H9 (cell line): ENCODE measurements around the gene TLK2. TPM values are rescaled to one million over a fixed set of nuclear protein-coding genes. Genes with fewer than 3 reads are reported as not detected.
A peak's percentile ranks its signal among the peaks of the same experiment; 100 is the strongest.
"Not testable (repeated sequence)": the region's sequence is repeated elsewhere in the genome, so short reads cannot be mapped to it uniquely, and the experiment has no call there.

Source experiments
- DNase-seq: peaks from one replicate; pipeline ENCODE4 v3.0.0-alpha.2; 2017
- H2AFZ ChIP-seq: one replicate; pipeline ENCODE4 v1.6.1; 2013; ENCODE audit warnings: mild to moderate bottlenecking, low read length, control low read depth, moderate library complexity
- H2AK5ac ChIP-seq: 2 replicates; pipeline ENCODE4 v1.6.1; 2013; ENCODE audit warnings: low read length, control low read depth, mixed read lengths; ENCODE audit not compliant: insufficient read length
- H2BK120ac ChIP-seq: one replicate; pipeline ENCODE4 v1.6.1; 2013; ENCODE audit warnings: low read depth, mild to moderate bottlenecking, low read length, control low read depth, inconsistent platforms; ENCODE audit not compliant: poor library complexity, severe bottlenecking
- H2BK12ac ChIP-seq: 2 replicates; pipeline ENCODE4 v1.6.1; 2013; ENCODE audit warnings: low read length, control low read depth, mixed read lengths, low read depth; ENCODE audit not compliant: insufficient read length
- H2BK15ac ChIP-seq: 2 replicates; pipeline ENCODE4 v1.6.1; 2013; ENCODE audit warnings: low read depth, low read length, control low read depth
- H2BK20ac ChIP-seq: one replicate; pipeline ENCODE4 v1.6.1; 2013; ENCODE audit warnings: low read depth, mild to moderate bottlenecking, low read length, control low read depth, inconsistent platforms; ENCODE audit not compliant: poor library complexity, severe bottlenecking
- H2BK5ac ChIP-seq: 2 replicates; pipeline ENCODE4 v1.6.1; 2013; ENCODE audit warnings: low read length, control low read depth, mixed read lengths; ENCODE audit not compliant: insufficient read length
- H3K14ac ChIP-seq: 2 replicates; pipeline ENCODE4 v1.6.1; 2013; ENCODE audit warnings: low read length, control low read depth; ENCODE audit not compliant: insufficient read depth
- H3K18ac ChIP-seq: 2 replicates; pipeline ENCODE4 v1.6.1; 2013; ENCODE audit warnings: low read depth, mild to moderate bottlenecking, mixed read lengths, low read length, control low read depth; ENCODE audit not compliant: insufficient read length
- H3K23ac ChIP-seq: 2 replicates; pipeline ENCODE4 v1.6.1; 2013; ENCODE audit warnings: low read length, control low read depth, mixed read lengths, low read depth; ENCODE audit not compliant: insufficient read length
- H3K23me2 ChIP-seq: 2 replicates; pipeline ENCODE4 v1.6.1; 2013; ENCODE audit warnings: low read depth, mild to moderate bottlenecking, mixed read lengths, low read length, control low read depth; ENCODE audit not compliant: insufficient read length, poor library complexity, severe bottlenecking
- H3K27ac ChIP-seq: 2 replicates; pipeline ENCODE4 v1.5.1; 2013; ENCODE audit warnings: low read length, control low read depth, mixed read lengths, low read depth; ENCODE audit not compliant: insufficient read length
- H3K27me3 ChIP-seq: 2 replicates; pipeline ENCODE4 v1.6.1; 2013; ENCODE audit warnings: low read length, control low read depth, inconsistent platforms; ENCODE audit not compliant: insufficient read depth
- H3K4ac ChIP-seq: 2 replicates; pipeline ENCODE4 v1.6.1; 2013; ENCODE audit warnings: low read depth, mild to moderate bottlenecking, control low read depth, inconsistent platforms, low read length, moderate library complexity
- H3K4me1 ChIP-seq: 2 replicates; pipeline ENCODE4 v1.6.1; 2013; ENCODE audit warnings: low read length, control low read depth, inconsistent platforms; ENCODE audit not compliant: insufficient read depth
- H3K4me2 ChIP-seq: 2 replicates; pipeline ENCODE4 v1.6.1; 2013; ENCODE audit warnings: low read length, control low read depth, mixed read lengths; ENCODE audit not compliant: insufficient read length, insufficient read depth
- H3K56ac ChIP-seq: 2 replicates; pipeline ENCODE4 v1.6.1; 2013; ENCODE audit warnings: low read depth, mild to moderate bottlenecking, mixed read lengths, low read length, control low read depth; ENCODE audit not compliant: insufficient read length
- H3K79me1 ChIP-seq: 2 replicates; pipeline ENCODE4 v1.6.1; 2013; ENCODE audit warnings: low read depth, mild to moderate bottlenecking, moderate library complexity, low read length, control low read depth, inconsistent platforms; ENCODE audit not compliant: insufficient read depth, poor library complexity, severe bottlenecking
- H3K79me2 ChIP-seq: 2 replicates; pipeline ENCODE4 v1.6.1; 2013; ENCODE audit warnings: low read length, control low read depth, inconsistent platforms; ENCODE audit not compliant: insufficient read depth
- H3K9ac ChIP-seq: 2 replicates; pipeline ENCODE4 v1.6.1; 2013; ENCODE audit warnings: low read length, control low read depth, mixed read lengths; ENCODE audit not compliant: insufficient read length; ENCODE audit errors: extremely low read depth
- H3K9me3 ChIP-seq: one replicate; pipeline ENCODE4 v1.6.1; 2013; ENCODE audit warnings: low read depth, low read length, inconsistent platforms; ENCODE audit not compliant: control insufficient read depth
- H3T11ph ChIP-seq: one replicate; pipeline ENCODE4 v1.6.1; 2013; ENCODE audit warnings: mild to moderate bottlenecking, low read length, control low read depth, inconsistent platforms
- H4K20me1 ChIP-seq: one replicate; pipeline ENCODE4 v1.6.1; 2013; ENCODE audit not compliant: control insufficient read depth, insufficient read length, insufficient read depth
- H4K5ac ChIP-seq: 2 replicates; pipeline ENCODE4 v1.6.1; 2013; ENCODE audit warnings: low read depth, mild to moderate bottlenecking, mixed read lengths, low read length, control low read depth; ENCODE audit not compliant: insufficient read length
- H4K8ac ChIP-seq: replicated peaks from 2 replicates; pipeline ENCODE4 v1.6.1; 2013; ENCODE audit warnings: low read length, control low read depth, mixed read lengths, low read depth; ENCODE audit not compliant: insufficient read length
- H4K91ac ChIP-seq: 2 replicates; pipeline ENCODE4 v1.6.1; 2013; ENCODE audit warnings: low read depth, mild to moderate bottlenecking, moderate library complexity, mixed read lengths, low read length, control low read depth; ENCODE audit not compliant: insufficient read length
- H3K27ac Mint-ChIP-seq, 3 experiments: 2 replicates in 2 of 3; 3 replicates in 1 of 3; pipeline ENCODE4 v1.8.0; 2020 to 2021; ENCODE audit warnings: mixed read lengths in 3 of 3, mild to moderate bottlenecking in 1 of 3, moderate library complexity in 1 of 3
- H3K27me3 Mint-ChIP-seq: 2 replicates; pipeline ENCODE4 v1.8.0; 2021; ENCODE audit warnings: low read depth, mild to moderate bottlenecking, moderate library complexity, mixed read lengths
- H3K36me3 Mint-ChIP-seq, 3 experiments: 2 replicates in 2 of 3; 3 replicates in 1 of 3; pipeline ENCODE4 v1.8.0; 2020 to 2021; ENCODE audit warnings: low read depth in 3 of 3, mixed read lengths in 3 of 3; ENCODE audit not compliant: insufficient read depth in 1 of 3
- H3K4me1 Mint-ChIP-seq, 2 experiments: 2 replicates each; pipeline ENCODE4 v1.8.0; 2020; ENCODE audit warnings: mixed read lengths in 2 of 2
- H3K4me3 Mint-ChIP-seq, 2 experiments: 2 replicates in 1 of 2; 3 replicates in 1 of 2; pipeline ENCODE4 v1.8.0; 2020 to 2021; ENCODE audit warnings: mild to moderate bottlenecking in 2 of 2, mixed read lengths in 2 of 2, moderate library complexity in 1 of 2
- H3K9me3 Mint-ChIP-seq, 2 experiments: 2 replicates in 1 of 2; 3 replicates in 1 of 2; pipeline ENCODE4 v1.8.0; 2020; ENCODE audit warnings: mild to moderate bottlenecking in 2 of 2, mixed read lengths in 2 of 2, moderate library complexity in 1 of 2
- WGBS: extraction: QIAGEN DNeasy Blood & Tissue Kit; methylation state at CpG from one replicate; pipeline ENCODE4 v1.1.7; 2013; ENCODE audit warnings: missing lambda C conversion rate, low lambda C conversion rate, mixed read lengths; ENCODE audit not compliant: insufficient read length; ENCODE audit errors: extremely low coverage; 5-methylcytosine and 5-hydroxymethylcytosine counted together
- total RNA-seq: library from RNA; stranded (reverse); gene quantifications from 2 replicates; pipeline ENCODE4 v1.2.1, GENCODE V29; 2021

TLK2 gene
- total RNA-seq, 1 experiment from 2014 or later = 63.7 TPM

DNA sequence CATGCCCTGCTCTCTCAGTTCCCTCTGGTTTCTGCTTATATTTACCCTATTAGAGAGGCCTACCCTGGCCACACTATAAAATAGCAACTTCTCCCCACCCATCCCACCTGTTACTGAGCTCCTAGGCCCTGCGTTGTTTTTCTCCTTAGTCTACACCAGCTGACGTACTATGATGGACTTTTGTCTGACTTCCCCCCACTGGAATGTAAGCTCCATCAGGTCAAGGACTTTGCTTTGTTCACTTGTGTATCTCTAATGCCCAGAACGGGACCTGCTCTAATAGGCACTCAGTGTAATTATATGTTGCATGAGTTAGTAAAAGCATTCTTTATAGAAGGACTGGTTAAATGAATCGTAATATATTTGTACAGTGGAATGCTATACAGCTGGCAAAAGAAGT is 62.4 kb downstream of the TLK2 start:
- H2BK20ac ChIP-seq, H3K23me2 ChIP-seq, H3T11ph ChIP-seq, H3K14ac ChIP-seq, H3K4me2 ChIP-seq, H4K8ac ChIP-seq, H3K9ac ChIP-seq, H3K79me2 ChIP-seq, H3K23ac ChIP-seq, H2BK12ac ChIP-seq, H4K20me1 ChIP-seq, H4K5ac ChIP-seq, H3K9me3 Mint-ChIP-seq, H4K91ac ChIP-seq, H3K4ac ChIP-seq, H3K18ac ChIP-seq, DNase-seq, H3K27ac ChIP-seq, H3K79me1 ChIP-seq, H2BK5ac ChIP-seq, H2AK5ac ChIP-seq, H3K4me1 ChIP-seq, H2BK120ac ChIP-seq, H3K27me3 Mint-ChIP-seq, H3K56ac ChIP-seq, H3K4me3 Mint-ChIP-seq, H2BK15ac ChIP-seq, H3K9me3 ChIP-seq, H2AFZ ChIP-seq, H3K27me3 ChIP-seq: not testable (repeated sequence)
- Mint-ChIP-seq H3K36me3 (peaks cover 11 to 44% (median 43%) of the 10 kb centered on the region in 3 experiments; a peak in 6 of 7 replicates), H3K4me1 (peaks cover 38 to 45% of the 10 kb centered on the region in 2 experiments), H3K27ac (peak overlapping the region in 2 of 3 experiments; percentile 42 to 85; a peak in 2 of 7 replicates)
- no CpG with 5 or more reads among the region's 4 CpGs for WGBS

DNA sequence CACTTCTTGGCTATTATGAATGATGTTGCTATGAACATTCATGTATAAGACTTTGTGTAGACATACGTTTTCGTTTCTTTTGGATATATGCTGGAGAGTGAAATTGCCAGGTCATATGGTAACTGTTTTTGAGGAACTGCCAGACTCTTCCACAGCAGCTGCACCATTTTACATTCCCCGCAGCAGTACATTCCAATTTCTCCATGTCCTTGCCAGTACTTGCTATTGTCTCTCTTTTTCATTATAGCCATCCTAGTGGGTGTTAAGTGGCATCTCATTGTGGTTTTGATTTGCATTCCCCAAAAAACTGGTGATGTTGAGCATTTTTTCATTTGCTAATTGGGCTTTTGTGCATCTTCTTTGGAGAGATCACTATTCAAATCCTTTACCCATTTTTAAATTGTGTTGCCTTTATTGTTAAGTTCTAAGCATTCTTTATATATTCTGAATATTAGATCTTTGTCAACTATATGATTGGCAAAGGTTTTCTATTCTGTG is 64.7 kb downstream of the TLK2 start:
- H3K27me3 Mint-ChIP-seq, H3K9me3 ChIP-seq, H3K27me3 ChIP-seq, DNase-seq, H3K79me2 ChIP-seq, H4K20me1 ChIP-seq, H3K9me3 Mint-ChIP-seq, H2AFZ ChIP-seq, H3K4me1 ChIP-seq, H3K4ac ChIP-seq, H2BK12ac ChIP-seq, H3K23ac ChIP-seq, H3K23me2 ChIP-seq, H2BK20ac ChIP-seq, H4K8ac ChIP-seq, H2AK5ac ChIP-seq, H3K27ac ChIP-seq, H3K56ac ChIP-seq, H3K14ac ChIP-seq, H2BK15ac ChIP-seq, H2BK5ac ChIP-seq, H2BK120ac ChIP-seq, H4K91ac ChIP-seq, H4K5ac ChIP-seq, H3T11ph ChIP-seq, H3K18ac ChIP-seq, H3K9ac ChIP-seq, H3K79me1 ChIP-seq: not testable (repeated sequence)
- Mint-ChIP-seq H3K36me3 (peaks cover 6 to 31% (median 28%) of the 10 kb centered on the region in 3 experiments; a peak in 6 of 7 replicates), H3K4me3 (peak overlapping the region; percentile 5 to 45; a peak in 1 of 5 replicates), H3K27ac (peak overlapping the region; percentile 45 to 95 (median 85); a peak in 6 of 7 replicates), H3K4me1 (peaks cover 50 to 58% of the 10 kb centered on the region in 2 experiments)
- H3K4me2 ChIP-seq = peak overlapping the region; percentile 35
- no CpG with 5 or more reads among the region's 3 CpGs for WGBS
